Activated CD4-positive, alpha-beta T cell treated with anti-CD3 and anti-CD28 coated beads, Interleukin-2, amount 10 ng/mL, durations not matched to agents 24 days and 14 days (primary cell): Measurements from ENCODE around the gene ZNF521. TPM values are rescaled to one million over a fixed set of nuclear protein-coding genes. Genes with fewer than 3 reads are reported as not detected.
"Not testable (repeated sequence)": the region's sequence is repeated elsewhere in the genome, so short reads cannot be mapped to it uniquely, and the experiment has no call there.

Source experiments
- DNase-seq: peaks from one replicate; pipeline ENCODE4 v3.0.0; 2022
- H3K27ac Mint-ChIP-seq: one replicate; pipeline ENCODE4 v1.8.0; 2022; ENCODE audit warnings: mild to moderate bottlenecking, mixed read lengths
- H3K27me3 Mint-ChIP-seq: one replicate; pipeline ENCODE4 v1.8.0; 2022; ENCODE audit warnings: mixed read lengths
- H3K36me3 Mint-ChIP-seq: one replicate; pipeline ENCODE4 v1.8.0; 2022; ENCODE audit warnings: low read depth, mild to moderate bottlenecking, mixed read lengths
- H3K4me1 Mint-ChIP-seq: one replicate; pipeline ENCODE4 v1.8.0; 2021; ENCODE audit warnings: mixed read lengths
- H3K4me3 Mint-ChIP-seq: one replicate; pipeline ENCODE4 v1.8.0; 2022; ENCODE audit warnings: mild to moderate bottlenecking, moderate library complexity, mixed read lengths
- H3K9me3 Mint-ChIP-seq: one replicate; pipeline ENCODE4 v1.8.0; 2021; ENCODE audit warnings: mixed read lengths
- intact Hi-C: fragments of 100-400 bp; cut with micrococcal nuclease; formaldehyde crosslinking; loops from one replicate; pipeline ENCODE4 v1.15.1; 2023
- total RNA-seq: library from RNA; stranded (reverse); gene quantifications from 2 replicates; pipeline ENCODE4 v1.2.3, GENCODE V29; 2022

ZNF521 gene
- total RNA-seq, 1 donor from 2014 or later, result not detected

GRCh38 chr18:25042641-25043051 is 309.3 kb downstream of the ZNF521 start:
- Mint-ChIP-seq H3K9me3 (no peaks in the 10 kb centered on the region), H3K4me1 (no peaks in the 10 kb centered on the region), H3K36me3 (no peaks in the 10 kb centered on the region), H3K27ac (no peak overlapping the region), H3K27me3 (no peaks in the 10 kb centered on the region), H3K4me3 (no peak overlapping the region)
- intact Hi-C loops, result no loop called here
- no peak for DNase-seq

GRCh38 chr18:25039781-25040180 is 312.2 kb downstream of the ZNF521 start:
- DNase-seq, result no peak
- Mint-ChIP-seq H3K4me1 (no peaks in the 10 kb centered on the region), H3K27me3 (no peaks in the 10 kb centered on the region), H3K9me3 (no peaks in the 10 kb centered on the region), H3K36me3 (no peaks in the 10 kb centered on the region), H3K4me3 (no peak overlapping the region), H3K27ac (no peak overlapping the region)
- intact Hi-C loops, result no loop called here

DNA sequence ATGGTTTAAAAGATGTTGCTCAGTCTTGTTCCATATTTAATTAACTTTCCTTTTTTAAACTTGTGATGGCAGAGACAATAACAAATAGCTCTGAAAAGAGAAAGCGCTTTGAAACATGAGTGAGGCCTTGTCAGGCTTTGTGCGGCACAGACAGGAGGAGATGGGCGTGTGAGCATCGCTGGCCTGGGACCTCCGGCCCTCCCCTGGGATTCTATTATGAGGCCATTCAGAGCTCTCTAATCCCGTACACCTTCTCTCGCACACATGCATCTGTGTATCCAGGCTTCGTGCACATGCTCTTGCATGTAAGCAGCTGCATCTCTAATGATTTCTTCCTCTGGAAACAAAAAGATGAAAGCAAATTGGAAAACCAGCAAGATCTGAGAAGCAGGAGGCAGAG is 313.7 kb downstream of the ZNF521 start:
- Mint-ChIP-seq H3K4me1 (no peaks in the 10 kb centered on the region), H3K27ac (no peak overlapping the region), H3K27me3 (no peaks in the 10 kb centered on the region), H3K4me3 (no peak overlapping the region), H3K36me3 (no peaks in the 10 kb centered on the region), H3K9me3 (no peaks in the 10 kb centered on the region)
- intact Hi-C loops, result no loop called here
- no peak for DNase-seq

- H3K27ac Mint-ChIP-seq, result no peak overlapping the region
- H3K9me3 Mint-ChIP-seq, result no peaks in the 10 kb centered on the region
- H3K27me3 Mint-ChIP-seq, result no peaks in the 10 kb centered on the region
- no peaks in the 10 kb centered on the region for H3K4me1 Mint-ChIP-seq
- intact Hi-C loops, result no loop called here
- H3K36me3 Mint-ChIP-seq, result no peaks in the 10 kb centered on the region
- no peak overlapping the region for H3K4me3 Mint-ChIP-seq
- DNase-seq, result no peak
Observed at GRCh38 chr18:25033747-25034471, 318.1 kb downstream of the ZNF521 start.

DNA sequence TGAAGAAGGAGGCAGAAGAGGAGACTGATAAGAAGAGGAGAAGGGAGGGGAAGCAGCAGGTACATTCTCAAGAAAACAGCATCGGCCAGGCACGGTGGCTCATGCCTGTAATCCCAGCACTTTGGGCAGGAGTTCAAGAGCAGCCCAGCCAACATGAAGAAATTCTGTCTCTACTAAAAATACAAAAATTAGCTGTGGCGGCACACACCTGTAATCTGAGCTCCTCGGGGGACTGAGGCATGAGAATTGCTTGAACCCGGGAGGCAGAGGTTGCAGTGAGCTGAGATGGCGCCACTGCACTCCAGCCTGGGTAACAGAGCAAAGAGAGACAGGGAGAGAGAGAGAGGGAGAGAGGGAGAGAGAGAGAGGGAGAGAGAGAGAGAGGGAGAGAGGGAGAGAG is 318.8 kb downstream of the ZNF521 start:
- DNase-seq, H3K4me1 Mint-ChIP-seq, H3K9me3 Mint-ChIP-seq, H3K27ac Mint-ChIP-seq, H3K36me3 Mint-ChIP-seq, H3K27me3 Mint-ChIP-seq, intact Hi-C loops, H3K4me3 Mint-ChIP-seq: not testable (repeated sequence)

- intact Hi-C loops, result no loop called here
- Mint-ChIP-seq H3K36me3 (no peaks in the 10 kb centered on the region), H3K4me1 (no peaks in the 10 kb centered on the region), H3K27me3 (no peaks in the 10 kb centered on the region), H3K27ac (no peak overlapping the region), H3K9me3 (no peaks in the 10 kb centered on the region), H3K4me3 (no peak overlapping the region)
- no peak for DNase-seq
Observed at GRCh38 chr18:25029802-25030201, 322.2 kb downstream of the ZNF521 start.

- Mint-ChIP-seq H3K36me3 (no peaks in the 10 kb centered on the region), H3K4me3 (no peak overlapping the region), H3K27ac (no peak overlapping the region), H3K27me3 (no peaks in the 10 kb centered on the region), H3K4me1 (no peaks in the 10 kb centered on the region), H3K9me3 (no peaks in the 10 kb centered on the region)
- no peak for DNase-seq
- intact Hi-C loops, result no loop called here
Observed at GRCh38 chr18:25019931-25020330, 332.0 kb downstream of the ZNF521 start.

DNA sequence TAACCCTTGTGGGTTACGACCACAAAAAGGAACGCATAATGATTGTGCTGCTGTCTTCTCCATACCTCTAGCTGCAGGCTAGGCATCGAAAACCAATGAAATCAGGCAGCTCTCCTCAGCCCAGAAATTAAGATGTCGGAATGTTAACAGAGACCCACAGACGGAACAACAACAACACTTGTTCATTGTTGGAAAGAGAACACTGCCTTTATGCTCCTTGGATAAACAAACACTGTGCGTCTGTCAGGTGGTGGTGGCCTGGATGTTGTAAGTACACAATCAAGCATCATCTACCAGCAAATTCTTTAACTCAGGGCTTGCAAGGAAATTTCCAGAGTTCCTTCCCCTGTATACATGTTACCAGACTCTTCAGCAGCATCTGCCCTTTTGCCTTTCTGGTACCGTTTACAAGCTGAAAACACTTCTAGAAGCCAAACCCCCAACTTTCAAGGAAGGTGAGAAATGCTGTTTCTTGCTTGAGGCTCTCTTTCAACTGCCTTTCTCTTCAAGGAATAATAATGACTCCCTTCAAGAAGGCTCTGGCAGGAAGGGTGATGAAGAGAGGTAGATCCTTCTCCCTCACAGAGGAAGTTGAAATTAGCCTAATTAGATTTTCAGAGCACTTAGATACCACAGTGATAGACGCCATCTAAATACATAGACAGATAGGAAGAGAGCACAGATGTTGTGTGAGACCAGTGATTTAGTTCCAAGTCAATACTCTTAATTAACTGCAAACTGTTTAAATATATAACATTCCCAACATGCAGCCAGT is 332.7 kb downstream of the ZNF521 start:
- Mint-ChIP-seq H3K27me3 (no peaks in the 10 kb centered on the region), H3K4me3 (no peak overlapping the region), H3K36me3 (no peaks in the 10 kb centered on the region), H3K4me1 (no peaks in the 10 kb centered on the region), H3K9me3 (no peaks in the 10 kb centered on the region), H3K27ac (no peak overlapping the region)
- intact Hi-C loops, result no loop called here
- DNase-seq, result no peak

DNA sequence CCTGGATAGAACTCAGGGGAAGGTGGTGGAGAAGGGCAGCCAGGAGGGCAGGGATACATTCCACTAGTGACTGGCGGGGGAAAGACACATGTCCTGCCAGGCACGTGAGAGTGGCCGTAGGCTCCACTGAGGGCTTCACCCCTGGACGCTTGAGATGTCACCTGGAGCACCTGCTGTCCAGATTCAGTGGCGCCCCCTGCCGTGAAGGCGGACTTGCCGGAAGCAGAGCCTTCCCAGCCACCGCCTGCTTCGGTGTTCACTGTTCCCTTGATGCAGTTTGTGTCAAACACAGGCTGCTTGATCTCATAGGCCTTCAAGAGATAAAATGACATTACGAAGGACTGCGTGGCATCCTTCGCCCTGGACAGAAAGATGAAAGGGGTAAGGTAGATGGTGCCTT is 335.3 kb downstream of the ZNF521 start:
- intact Hi-C loops, result no loop called here

DNA sequence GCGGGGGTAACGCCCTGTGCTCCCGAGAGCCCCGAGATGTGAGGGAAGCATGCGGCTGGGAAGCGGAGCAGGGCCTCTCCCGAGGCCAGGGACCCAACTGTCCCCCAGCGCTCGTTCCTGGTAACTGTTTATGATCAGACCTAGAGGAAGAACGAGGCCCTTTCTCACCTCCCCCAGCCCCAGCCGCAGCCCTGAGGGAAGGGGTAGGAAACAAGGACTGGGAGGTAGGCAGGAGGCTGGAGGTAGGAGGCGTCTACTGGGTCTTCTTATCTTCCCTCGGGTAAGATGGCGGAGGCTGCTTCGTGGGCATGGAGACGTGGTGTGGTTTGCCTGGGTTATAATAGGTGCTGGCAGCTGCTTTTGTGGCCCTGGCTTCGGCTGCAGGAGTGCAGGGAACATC is 335.8 kb downstream of the ZNF521 start:
- intact Hi-C loops, result no loop called here
- no peak for DNase-seq
- H3K27ac Mint-ChIP-seq, result no peak overlapping the region
- no peaks in the 10 kb centered on the region for H3K36me3 Mint-ChIP-seq
- no peaks in the 10 kb centered on the region for H3K4me1 Mint-ChIP-seq
- no peak overlapping the region for H3K4me3 Mint-ChIP-seq
- H3K9me3 Mint-ChIP-seq, result no peaks in the 10 kb centered on the region
- no peaks in the 10 kb centered on the region for H3K27me3 Mint-ChIP-seq

More for the DNA sequence above, 335.3 kb downstream of the ZNF521 start:
- DNase-seq, result no peak
- Mint-ChIP-seq H3K4me3 (no peak overlapping the region), H3K27me3 (no peaks in the 10 kb centered on the region), H3K9me3 (no peaks in the 10 kb centered on the region), H3K36me3 (no peaks in the 10 kb centered on the region), H3K4me1 (no peaks in the 10 kb centered on the region), H3K27ac (no peak overlapping the region)
